H1 (cell line): ENCODE results near the gene TFR2. TPM values are rescaled to one million over a fixed set of nuclear protein-coding genes. Genes with fewer than 3 reads are reported as not detected.

Source experiments
- CTCF ChIA-PET: fragments of 300-600 bp; sonication (Branson Sonifier 250); formaldehyde crosslinking; loops from one replicate; lab custom pipeline; 2021; ENCODE audit not compliant: partially characterized antibody; lab: Charles Lee
- POLR2A ChIA-PET: fragments of 300-600 bp; sonication (Branson Sonifier 250); formaldehyde crosslinking; loops from one replicate; lab custom pipeline; 2021; ENCODE audit warnings: inconsistent platforms; ENCODE audit not compliant: partially characterized antibody; lab: Charles Lee
- DNase-seq, 2 experiments: peaks; one replicate each; pipeline versions ENCODE4 v3.0.0 to v3.0.0-alpha.2; 2010 to 2022; ENCODE audit warnings: low spot score in 2 of 2, low read depth in 1 of 2, mixed read lengths in 1 of 2
- FAIRE-seq: peaks from 2 replicates; lab custom pipeline; 2011; peaks lifted over from hg19 to GRCh38; lab: Jason Lieb, UNC
- H2AFZ ChIP-seq: 2 replicates; pipeline ENCODE4 v1.8.1; 2012; ENCODE audit warnings: low read length, inconsistent platforms
- H2AK5ac ChIP-seq: 2 replicates; pipeline ENCODE4 v1.6.1; 2013; ENCODE audit warnings: low read depth, low read length
- H2BK120ac ChIP-seq: replicated peaks from 2 replicates; pipeline ENCODE3; 2013; ENCODE audit warnings: low read depth, low read length, inconsistent platforms
- H2BK12ac ChIP-seq: 2 replicates; pipeline ENCODE4 v1.6.1; 2013; ENCODE audit warnings: low read depth, low read length
- H2BK15ac ChIP-seq: 2 replicates; pipeline ENCODE4 v1.6.1; 2013; ENCODE audit warnings: low read length
- H2BK20ac ChIP-seq: 2 replicates; pipeline ENCODE4 v1.6.1; 2013; ENCODE audit warnings: low read length
- H2BK5ac ChIP-seq: 2 replicates; pipeline ENCODE4 v1.6.1; 2013; ENCODE audit warnings: low read depth, low read length
- H3K14ac ChIP-seq: 2 replicates; pipeline ENCODE4 v1.6.1; 2013; ENCODE audit warnings: inconsistent platforms; ENCODE audit not compliant: insufficient read length
- H3K18ac ChIP-seq: 2 replicates; pipeline ENCODE4 v1.6.1; 2013; ENCODE audit warnings: low read length; ENCODE audit errors: extremely low read depth
- H3K23ac ChIP-seq: 2 replicates; pipeline ENCODE4 v1.6.1; 2013; ENCODE audit warnings: inconsistent platforms; ENCODE audit not compliant: insufficient read length
- H3K23me2 ChIP-seq: 2 replicates; pipeline ENCODE4 v1.6.1; 2013; ENCODE audit warnings: low read depth, low read length
- H3K27ac ChIP-seq: 2 replicates; pipeline ENCODE4 v1.6.1; 2011; ENCODE audit warnings: low read depth, low read length, inconsistent platforms
- H3K27me3 ChIP-seq, 4 experiments: replicated peaks in 1 of 4; 1 replicate in 1 of 4; 2 replicates in 3 of 4; pipeline versions ENCODE4 v1.6.1 to v1.8.1; 2011 to 2013; ENCODE audit warnings: low read length in 3 of 4, mild to moderate bottlenecking in 3 of 4, inconsistent platforms in 2 of 4, mixed read lengths in 2 of 4, moderate library complexity in 1 of 4; ENCODE audit not compliant: control insufficient read depth in 3 of 4, insufficient read depth in 3 of 4; ENCODE audit errors: extremely low read depth in 1 of 4
- H3K36me3 ChIP-seq, 4 experiments: 2 replicates each; pipeline versions ENCODE4 v1.6.1 to v1.8.1; 2011 to 2013; ENCODE audit warnings: mild to moderate bottlenecking in 4 of 4, low read length in 3 of 4, moderate library complexity in 2 of 4, control low read depth in 1 of 4, inconsistent platforms in 1 of 4; ENCODE audit not compliant: insufficient read depth in 4 of 4, control insufficient read depth in 2 of 4
- H3K4ac ChIP-seq: replicated peaks from 2 replicates; pipeline ENCODE3; 2013; ENCODE audit warnings: low read length, low read depth, mixed read lengths, inconsistent platforms; ENCODE audit not compliant: insufficient read length
- H3K4me1 ChIP-seq, 4 experiments: replicated peaks in 1 of 4; 1 replicate in 1 of 4; 2 replicates in 3 of 4; pipeline versions ENCODE4 v1.6.1 to v1.8.1; 2011 to 2013; ENCODE audit warnings: low read length in 3 of 4, inconsistent platforms in 2 of 4, mixed read lengths in 1 of 4; ENCODE audit not compliant: insufficient read depth in 4 of 4, control insufficient read depth in 3 of 4
- H3K4me2 ChIP-seq, 2 experiments: 2 replicates each; pipeline versions ENCODE4 v1.6.1 to v1.8.1; 2011 to 2013; ENCODE audit warnings: low read depth in 2 of 2, low read length in 2 of 2, control low read depth in 1 of 2, inconsistent platforms in 1 of 2, mild to moderate bottlenecking in 1 of 2; ENCODE audit not compliant: insufficient read depth in 1 of 2
- H3K4me3 ChIP-seq, 4 experiments: fragments of 200-600, 300-600 bp in 1 of 4; sonication (generic), shearing (Covaris generic), sonication (Bioruptor Twin) in 1 of 4; 2 replicates each; pipeline versions ENCODE4 v1.5.1 to v1.8.1; 2011 to 2016; ENCODE audit warnings: low read length in 4 of 4, low read depth in 3 of 4, control low read depth in 2 of 4, inconsistent platforms in 2 of 4, mild to moderate bottlenecking in 2 of 4, mixed read lengths in 1 of 4, moderate library complexity in 1 of 4; ENCODE audit not compliant: insufficient read depth in 2 of 4; ENCODE audit errors: extremely low read depth in 1 of 4
- H3K56ac ChIP-seq: replicated peaks from 2 replicates; pipeline ENCODE3; 2013; ENCODE audit warnings: low read depth, mild to moderate bottlenecking, mixed read lengths, low read length, inconsistent platforms; ENCODE audit not compliant: insufficient read length
- H3K79me1 ChIP-seq: 2 replicates; pipeline ENCODE4 v1.6.1; 2013; ENCODE audit warnings: low read depth, low read length, control low read depth
- H3K79me2 ChIP-seq, 2 experiments: 2 replicates each; pipeline versions ENCODE4 v1.6.1 to v1.8.1; 2012 to 2013; ENCODE audit warnings: low read length in 2 of 2, mild to moderate bottlenecking in 2 of 2, inconsistent platforms in 1 of 2; ENCODE audit not compliant: insufficient read depth in 2 of 2, control insufficient read depth in 1 of 2
- H3K9ac ChIP-seq, 4 experiments: replicated peaks in 1 of 4; 1 replicate in 1 of 4; 2 replicates in 3 of 4; pipeline versions ENCODE4 v1.6.1 to v1.8.1; 2011 to 2013; ENCODE audit warnings: low read depth in 3 of 4, low read length in 3 of 4, control low read depth in 2 of 4, mild to moderate bottlenecking in 2 of 4, moderate library complexity in 2 of 4, inconsistent platforms in 1 of 4; ENCODE audit errors: extremely low read depth in 1 of 4
- H3K9me3 ChIP-seq, 2 experiments: 2 replicates each; pipeline versions ENCODE4 v1.6.1 to v1.8.1; 2012 to 2013; ENCODE audit warnings: mild to moderate bottlenecking in 2 of 2, moderate library complexity in 2 of 2, control low read depth in 1 of 2, inconsistent platforms in 1 of 2, low read depth in 1 of 2, low read length in 1 of 2, mixed read lengths in 1 of 2; ENCODE audit not compliant: insufficient read depth in 2 of 2
- H4K20me1 ChIP-seq, 2 experiments: replicated peaks in 1 of 2; 2 replicates each; pipeline versions ENCODE3 to v1.8.1; 2011 to 2013; ENCODE audit warnings: inconsistent platforms in 2 of 2, low read length in 2 of 2, mild to moderate bottlenecking in 1 of 2; ENCODE audit not compliant: insufficient read depth in 2 of 2, control insufficient read depth in 1 of 2
- H4K5ac ChIP-seq: 2 replicates; pipeline ENCODE4 v1.6.1; 2013; ENCODE audit warnings: low read length, low read depth, mixed read lengths, inconsistent platforms; ENCODE audit not compliant: insufficient read length
- H4K8ac ChIP-seq: 2 replicates; pipeline ENCODE4 v1.8.0; 2013; ENCODE audit warnings: mild to moderate bottlenecking, moderate library complexity, low read length, inconsistent platforms; ENCODE audit not compliant: insufficient read depth; ENCODE audit errors: extremely low read depth
- H4K91ac ChIP-seq: replicated peaks from 2 replicates; pipeline ENCODE3; 2013; ENCODE audit warnings: low read length, mixed read lengths, inconsistent platforms; ENCODE audit not compliant: insufficient read length
- E2F6 ChIP-seq: IDR thresholded peaks from 2 replicates; pipeline ENCODE4 v1.6.1; 2012; ENCODE audit warnings: inconsistent platforms
- EGR1 ChIP-seq: IDR thresholded peaks from 2 replicates; pipeline ENCODE4 v1.6.1; 2011; ENCODE audit warnings: low read depth, low read length, borderline replicate concordance
- GTF2F1 ChIP-seq: IDR thresholded peaks from 2 replicates; pipeline ENCODE4 v1.6.1; 2012; ENCODE audit warnings: low read depth, low read length, improper control_type of control experiment, borderline replicate concordance
- HDAC2 ChIP-seq, 2 experiments: fragments of 300-600 bp in 1 of 2; sonication (generic) in 1 of 2; IDR thresholded peaks; 2 replicates each; pipeline ENCODE4 v1.6.1; 2011 to 2012; ENCODE audit warnings: low read depth in 2 of 2, low read length in 2 of 2, mild to moderate bottlenecking in 2 of 2, moderate library complexity in 2 of 2, borderline replicate concordance in 1 of 2, inconsistent platforms in 1 of 2
- WGBS, 2 experiments: shearing (Covaris generic) in 1 of 2; methylation state at CpG; one replicate each; pipeline versions ENCODE4 v1.1.6 to v1.1.7; 2013 to 2015; ENCODE audit warnings: low lambda C conversion rate in 2 of 2, mixed read lengths in 2 of 2, inconsistent platforms in 1 of 2, low coverage in 1 of 2, missing lambda C conversion rate in 1 of 2; ENCODE audit not compliant: insufficient replicate concordance in 2 of 2, insufficient coverage in 1 of 2, insufficient read length in 1 of 2; ENCODE audit errors: extremely low coverage in 1 of 2, missing lambda C conversion rate in 1 of 2; 5-methylcytosine and 5-hydroxymethylcytosine counted together
- polyA plus RNA-seq, 7 experiments: library from polyadenylated mRNA; depleted of rRNA in 3 of 7; stranded (reverse) in 5 of 7; unstranded in 2 of 7; fragments of >200 nt in 5 of 7; fragments of 200-250 nt in 2 of 7; gene quantifications; 1 replicate in 5 of 7; 2 replicates in 1 of 7; 4 replicates in 1 of 7; pipeline versions ENCODE4 v1.2.1 to v1.2.3, GENCODE V29; 2011 to 2013; ENCODE audit warnings: missing spikeins in 2 of 7, mixed read lengths in 2 of 7
- total RNA-seq: library from RNA; stranded (reverse); fragmentation: NEBNext Ultra II Directional; extraction: Animal tissue kit (Norgen Biotek cat#: 25700); gene quantifications from 2 replicates; pipeline ENCODE4 v1.2.1, GENCODE V29; 2021
- TF ChIP-seq, protein P1 (sequence below), 3 experiments: IDR thresholded peaks; 1 replicate in 2 of 3; 2 replicates in 1 of 3; pipeline versions ENCODE4 v1.5.1 to v1.6.1; 2011; ENCODE audit warnings: low read length in 3 of 3, mild to moderate bottlenecking in 3 of 3, inconsistent platforms in 2 of 3, low read depth in 1 of 3, moderate library complexity in 1 of 3; ENCODE audit not compliant: insufficient read depth in 1 of 3; ENCODE audit errors: control extremely low read depth in 1 of 3

The TFR2 gene
- total and polyA plus RNA-seq, 2 of the 8 experiments (the other 6 are each of a cell fraction or from before 2014, with no cell fraction given): 4.6 to 5.7 TPM

DNA sequence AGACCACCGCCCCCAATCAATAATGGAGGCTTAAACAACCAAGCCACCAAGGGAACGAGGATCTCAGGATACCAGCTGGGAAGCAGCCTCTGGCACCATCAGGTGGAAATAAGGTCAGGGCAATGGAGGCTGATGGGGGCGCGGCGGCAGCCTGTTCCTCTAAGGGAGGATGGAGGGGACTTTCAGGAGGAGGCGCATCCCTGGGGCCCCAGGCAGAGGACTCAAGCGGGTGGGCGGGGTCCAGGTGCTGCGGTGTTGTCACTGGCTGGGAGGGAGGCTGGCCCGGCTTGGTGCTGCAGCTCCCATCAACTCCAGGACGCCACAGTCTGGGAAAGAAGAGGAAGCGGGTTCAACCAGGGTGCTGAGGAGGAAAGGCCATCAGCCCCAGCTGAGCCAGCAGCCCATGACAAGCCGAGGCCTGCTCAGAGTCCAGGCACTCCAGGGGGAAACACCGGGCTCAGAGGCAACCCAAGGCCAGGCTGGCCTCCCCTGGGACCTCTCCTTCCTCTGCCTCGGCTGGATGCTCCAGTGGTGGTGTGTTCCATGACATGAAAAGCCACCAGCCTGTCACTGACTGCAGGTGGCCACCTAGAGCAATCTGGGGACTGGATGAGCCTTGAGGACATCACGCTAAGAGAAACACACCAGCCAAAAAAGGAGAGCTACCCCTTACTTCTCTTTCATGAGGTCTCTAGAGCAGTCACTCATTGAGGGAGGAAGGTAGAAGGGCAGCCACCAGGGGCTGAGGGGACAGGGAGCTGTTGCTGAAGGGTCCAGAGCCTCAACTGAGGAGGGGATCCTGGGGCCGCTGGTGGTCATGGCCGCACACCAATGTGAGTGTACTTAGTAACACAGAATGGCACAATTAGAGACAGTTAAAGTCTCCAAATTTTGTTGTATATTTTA is 48.1 kb upstream of the TFR2 start:
- Histone ChIP-seq H3K4me3 (no peak overlapping the region), H2BK20ac (no peak overlapping the region), H3K36me3 (peaks cover 24 to 51% (median 40%) of the 10 kb centered on the region in 4 experiments), H3K23me2 (peaks cover 15% of the 10 kb centered on the region), H2AK5ac (no peak overlapping the region), H3K4me2 (no peak overlapping the region), H3K9ac (no peak overlapping the region), H4K5ac (no peak overlapping the region), H3K56ac (no peak overlapping the region), H3K27me3 (no peaks in the 10 kb centered on the region), H3K27ac (no peak overlapping the region), H4K8ac (no peak overlapping the region), H3K14ac (no peak overlapping the region), H2BK5ac (no peak overlapping the region; the same call in 1 of the 2 replicates), H3K79me2 (peaks cover 19 to 63% of the 10 kb centered on the region in 2 experiments), H2AFZ (no peak overlapping the region), H4K91ac (no peak overlapping the region), H3K18ac (no peak overlapping the region), H2BK12ac (no peak overlapping the region), H4K20me1 (peaks cover 30 to 53% of the 10 kb centered on the region in 2 experiments), H2BK120ac (no peak overlapping the region), H2BK15ac (no peak overlapping the region), H3K9me3 (no peaks in the 10 kb centered on the region), H3K4me1 (peaks cover under 1 to 18% (median 11%) of the 10 kb centered on the region in 4 experiments), H3K79me1 (peaks cover 14% of the 10 kb centered on the region), H3K23ac (no peak overlapping the region), H3K4ac (no peak overlapping the region)
- no peak for DNase-seq
- FAIRE-seq: no peak
- ChIA-PET CTCF (interaction anchor here (0.5 to 20.7 kb wide), 14 partner anchors 10 to 226 kb away, joined by 3 to 254 read pairs (median 5); partner anchors contain the start of genes MOSPD3, PCOLCE and POP7), POLR2A (interaction anchor here (0.6 to 14.3 kb wide), 12 partner anchors 9 to 185 kb away, joined by 3 to 257 read pairs (median 4); partner anchors contain the start of genes GNB2, PCOLCE, POP7 and SRRT)
- 89% methylated on average over 17 of the region's 18 CpGs; no CpG with 5 or more reads in 1 of the 2 experiments for WGBS, 2 experiments
- TF ChIP-seq GTF2F1: no peak
- no peak for TF ChIP-seq EGR1
- no peak for TF ChIP-seq HDAC2 (IDR thresholded peaks at IDR 0.05; ENCODE audit: borderline replicate concordance in 1 of 2, low read depth in 2 of 2, low read length in 2 of 2)
- TF ChIP-seq, protein P1, sequence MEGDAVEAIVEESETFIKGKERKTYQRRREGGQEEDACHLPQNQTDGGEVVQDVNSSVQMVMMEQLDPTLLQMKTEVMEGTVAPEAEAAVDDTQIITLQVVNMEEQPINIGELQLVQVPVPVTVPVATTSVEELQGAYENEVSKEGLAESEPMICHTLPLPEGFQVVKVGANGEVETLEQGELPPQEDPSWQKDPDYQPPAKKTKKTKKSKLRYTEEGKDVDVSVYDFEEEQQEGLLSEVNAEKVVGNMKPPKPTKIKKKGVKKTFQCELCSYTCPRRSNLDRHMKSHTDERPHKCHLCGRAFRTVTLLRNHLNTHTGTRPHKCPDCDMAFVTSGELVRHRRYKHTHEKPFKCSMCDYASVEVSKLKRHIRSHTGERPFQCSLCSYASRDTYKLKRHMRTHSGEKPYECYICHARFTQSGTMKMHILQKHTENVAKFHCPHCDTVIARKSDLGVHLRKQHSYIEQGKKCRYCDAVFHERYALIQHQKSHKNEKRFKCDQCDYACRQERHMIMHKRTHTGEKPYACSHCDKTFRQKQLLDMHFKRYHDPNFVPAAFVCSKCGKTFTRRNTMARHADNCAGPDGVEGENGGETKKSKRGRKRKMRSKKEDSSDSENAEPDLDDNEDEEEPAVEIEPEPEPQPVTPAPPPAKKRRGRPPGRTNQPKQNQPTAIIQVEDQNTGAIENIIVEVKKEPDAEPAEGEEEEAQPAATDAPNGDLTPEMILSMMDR (IDR thresholded peaks at IDR 0.05; ENCODE audit: control extremely low read depth in 1 of 3, insufficient read depth in 1 of 3, low read depth in 1 of 3, low read length in 3 of 3): peak in 1 of 3 experiments; percentile 1; a peak in 1 of 4 replicates
- no peak for TF ChIP-seq E2F6
